SK-N-MC (cell line): ENCODE measurements around the gene CHST1.

Experiments
- EZH2 ChIP-seq: fragments of 200-600 bp; sonication (generic); IDR thresholded peaks from one replicate; pipeline ENCODE4 v1.6.1; 2017; ENCODE audit warnings: antibody characterized with exemption
- FOXP2 ChIP-seq: optimal IDR thresholded peaks from 2 replicates; pipeline ENCODE3; 2011; ENCODE audit warnings: mild to moderate bottlenecking, moderate library complexity; ENCODE audit not compliant: insufficient read depth; ENCODE audit errors: extremely low read length, control extremely low read depth
- POLR2AphosphoS5 ChIP-seq: IDR thresholded peaks from 2 replicates; pipeline ENCODE4 v1.6.1; 2012; ENCODE audit warnings: mild to moderate bottlenecking, low read depth, low read length, borderline replicate concordance

DNA sequence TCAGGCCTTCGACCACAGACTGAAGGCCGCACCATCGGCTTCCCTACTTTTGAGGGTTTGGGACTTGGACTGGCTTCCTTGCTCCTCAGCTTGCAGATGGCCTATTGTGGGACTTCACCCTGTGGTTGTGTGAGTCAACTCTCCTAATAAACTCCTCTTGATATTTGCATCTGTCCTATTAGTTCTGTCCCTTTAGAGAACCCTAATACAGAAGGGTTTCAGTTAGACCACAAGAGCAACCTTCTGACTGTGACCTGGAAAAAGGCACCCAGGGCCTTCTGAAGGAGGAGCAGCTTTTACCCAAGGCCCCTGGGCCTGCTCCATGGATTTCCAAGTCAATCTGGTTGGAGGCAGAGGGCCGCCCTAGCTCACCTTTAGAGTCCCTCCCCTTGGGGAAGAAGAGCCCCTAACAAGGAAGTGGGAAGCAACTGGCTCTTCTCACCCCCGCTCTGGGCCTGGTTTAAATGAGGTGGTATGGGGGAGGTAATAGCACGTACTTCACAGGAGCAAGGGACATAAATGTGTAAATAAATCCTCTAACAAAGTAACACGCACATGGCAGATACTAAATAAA lies 11.2 kb upstream of the CHST1 start:
- no peak for TF ChIP-seq EZH2
- TF ChIP-seq POLR2AphosphoS5, result no peak
- no peak for TF ChIP-seq FOXP2
